ENCODE data around the gene BHLHE41. TPM values are rescaled to one million over a fixed set of nuclear protein-coding genes. Genes with fewer than 3 reads are reported as not detected.

BHLHE41 gene
- total and polyA plus RNA-seq, 2 of the 8 experiments (the other 6 are each of a cell fraction or from before 2014, with no cell fraction given): 1.1 to 3.4 TPM

- Histone ChIP-seq H2AFZ (ENCODE audit: low read length) (no peak overlapping the region), H3K56ac (replicated peaks; ENCODE audit: insufficient read length, low read depth, low read length) (no peak overlapping the region), H4K20me1 (replicated peaks in 1 of 2; ENCODE audit: control insufficient read depth in 1 of 2, insufficient read depth in 2 of 2, low read length in 2 of 2) (no peaks in the 10 kb centered on the region), H4K8ac (ENCODE audit: extremely low read depth, insufficient read depth, low read length) (no peak overlapping the region), H3K79me2 (ENCODE audit: control insufficient read depth in 1 of 2, insufficient read depth in 2 of 2, low read length in 2 of 2) (no peaks in the 10 kb centered on the region), H3K18ac (ENCODE audit: extremely low read depth, low read length) (no peak overlapping the region), H3K14ac (ENCODE audit: insufficient read length) (no peak overlapping the region), H3K9me3 (ENCODE audit: insufficient read depth in 2 of 2, low read depth in 1 of 2, low read length in 1 of 2) (no peaks in the 10 kb centered on the region), H2BK15ac (ENCODE audit: low read length) (no peak overlapping the region), H2BK120ac (replicated peaks; ENCODE audit: low read depth, low read length) (no peak overlapping the region), H3K23ac (ENCODE audit: insufficient read length) (no peak overlapping the region), H3K23me2 (ENCODE audit: low read depth, low read length) (no peaks in the 10 kb centered on the region), H3K4me3 (ENCODE audit: extremely low read depth in 1 of 4, insufficient read depth in 2 of 4, low read depth in 3 of 4, low read length in 4 of 4) (no peak overlapping the region), H3K9ac (replicated peaks in 1 of 4; ENCODE audit: extremely low read depth in 1 of 4, low read depth in 3 of 4, low read length in 3 of 4) (no peak overlapping the region), H2BK20ac (ENCODE audit: low read length) (no peak overlapping the region), H3K79me1 (ENCODE audit: low read depth, low read length) (no peaks in the 10 kb centered on the region), H3K4me1 (replicated peaks in 1 of 4; ENCODE audit: control insufficient read depth in 3 of 4, insufficient read depth in 4 of 4, low read length in 3 of 4) (no peaks in the 10 kb centered on the region), H3K27ac (ENCODE audit: low read depth, low read length) (no peak overlapping the region), H3K36me3 (ENCODE audit: control insufficient read depth in 2 of 4, insufficient read depth in 4 of 4, low read length in 3 of 4) (no peaks in the 10 kb centered on the region), H4K5ac (ENCODE audit: insufficient read length, low read depth, low read length) (no peak overlapping the region), H4K91ac (replicated peaks; ENCODE audit: insufficient read length, low read length) (no peak overlapping the region), H3K4me2 (ENCODE audit: insufficient read depth in 1 of 2, low read depth in 2 of 2, low read length in 2 of 2) (no peak overlapping the region), H2BK12ac (ENCODE audit: low read depth, low read length) (no peak overlapping the region), H2BK5ac (ENCODE audit: low read depth, low read length) (no peak overlapping the region), H3K27me3 (replicated peaks in 1 of 4; ENCODE audit: control insufficient read depth in 3 of 4, extremely low read depth in 1 of 4, insufficient read depth in 3 of 4, low read length in 3 of 4) (no peaks in the 10 kb centered on the region), H2AK5ac (ENCODE audit: low read depth, low read length) (no peak overlapping the region), H3K4ac (replicated peaks; ENCODE audit: insufficient read length, low read depth, low read length) (no peak overlapping the region)
- DNase-seq (ENCODE audit: low read depth in 1 of 2, low spot score in 2 of 2): no peak
- CTCF ChIA-PET (ENCODE audit: partially characterized antibody): no interaction called here
- no peak for FAIRE-seq
- POLR2A ChIA-PET (ENCODE audit: partially characterized antibody): no interaction called here
- TF ChIP-seq RAD21 (IDR thresholded peaks at IDR 0.05 in 1 of 2, conservative IDR thresholded peaks at IDR 0.05 in 1 of 2; ENCODE audit: low read depth in 2 of 2, low read length in 2 of 2): no peak
- TF ChIP-seq SAP30 (IDR thresholded peaks at IDR 0.05; ENCODE audit: insufficient read depth, insufficient replicate concordance, low read length): no peak
- TF ChIP-seq NRF1 (IDR thresholded peaks at IDR 0.05; ENCODE audit: low read depth, low read length): no peak
- no peak for TF ChIP-seq HDAC6 (IDR thresholded peaks at IDR 0.05; ENCODE audit: low read depth, low read length)
- TF ChIP-seq JUND (IDR thresholded peaks at IDR 0.05; ENCODE audit: low read length): no peak
- no peak for TF ChIP-seq KDM1A (IDR thresholded peaks at IDR 0.05; ENCODE audit: borderline replicate concordance, low read length)
- no peak for TF ChIP-seq TAF7 (optimal IDR thresholded peaks at IDR 0.05; ENCODE audit: borderline replicate concordance, low read depth, low read length)
- TF ChIP-seq CTBP2 (IDR thresholded peaks at IDR 0.05; ENCODE audit: borderline replicate concordance, insufficient read depth, insufficient read length, low read length): no peak
- no peak for TF ChIP-seq POLR2AphosphoS5 (IDR thresholded peaks at IDR 0.05; ENCODE audit: low read depth, low read length)
- no peak for TF ChIP-seq BCL11A (IDR thresholded peaks at IDR 0.05; ENCODE audit: low read depth in 2 of 2, low read length in 2 of 2)
- TF ChIP-seq SIN3A (conservative IDR thresholded peaks at IDR 0.05 in 1 of 2, IDR thresholded peaks at IDR 0.05 in 1 of 2; ENCODE audit: low read depth in 1 of 2, low read length in 2 of 2): no peak
- no peak for TF ChIP-seq CHD2 (IDR thresholded peaks at IDR 0.05; ENCODE audit: low read length)
- WGBS, 2 experiments (ENCODE audit: extremely low coverage in 1 of 2, insufficient coverage in 1 of 2, insufficient read length in 1 of 2, insufficient replicate concordance in 2 of 2, low coverage in 1 of 2, low lambda C conversion rate in 2 of 2, missing lambda C conversion rate in 1 of 2): 88% methylated on average over 7 of the region's 7 CpGs; no CpG with 5 or more reads in 1 of the 2 experiments
Observed at GRCh38 chr12:26172539-26172938, 47.7 kb upstream of the BHLHE41 start.

All from H1 (cell line).